Breast epithelium (tissue), 4 donors: ENCODE measurements around the gene IL22RA1. TPM values are rescaled to one million over a fixed set of nuclear protein-coding genes. Genes with fewer than 3 reads are reported as not detected.

Experiments
- DNase-seq, 2 donors: peaks; one replicate each; pipeline ENCODE4 v3.0.0-alpha.2; 2019; ENCODE audit warnings: low spot score in 2 of 2
- H3K27ac ChIP-seq, 2 donors: fragments of 200-600 bp; sonication (generic) in 1 of 2; one replicate each; pipeline ENCODE4 v1.5.1; 2016 to 2019; ENCODE audit warnings: mild to moderate bottlenecking in 1 of 2
- H3K27me3 ChIP-seq, 2 donors: fragments of 200-600 bp; sonication (generic) in 1 of 2; one replicate each; pipeline versions ENCODE4 v1.5.1 to v1.6.0; 2017 to 2019; ENCODE audit warnings: control low read depth in 1 of 2, mild to moderate bottlenecking in 1 of 2
- H3K36me3 ChIP-seq: fragments of 200-600 bp; one replicate; pipeline ENCODE4 v1.5.1; 2019
- H3K4me1 ChIP-seq, 2 donors: fragments of 200-600 bp; sonication (generic); one replicate each; pipeline ENCODE4 v1.5.1; 2016 to 2019; ENCODE audit warnings: control low read depth in 1 of 2
- H3K4me3 ChIP-seq, 3 donors: fragments of 200-600 bp; sonication (generic); 1 replicate in 2 of 3; 2 replicates in 1 of 3; pipeline ENCODE4 v1.5.1; 2016 to 2019; ENCODE audit warnings: mild to moderate bottlenecking in 3 of 3, moderate library complexity in 2 of 3
- H3K9me3 ChIP-seq, 2 donors: fragments of 200-600 bp; sonication (generic) in 1 of 2; one replicate each; pipeline ENCODE4 v1.5.1; 2016 to 2019; ENCODE audit warnings: control low read depth in 1 of 2
- POLR2A ChIP-seq: fragments of 450-650 bp; IDR thresholded peaks from one replicate; pipeline ENCODE4 v1.6.1; 2016; ENCODE audit warnings: antibody characterized with exemption, mild to moderate bottlenecking, moderate library complexity
- POLR2AphosphoS5 ChIP-seq, 3 donors: sonication (generic); formaldehyde crosslinking; IDR thresholded peaks; one replicate each; pipeline ENCODE4 v1.6.1; 2017; ENCODE audit warnings: antibody characterized with exemption in 3 of 3
- intact Hi-C: fragments of 100-400 bp; cut with DNase I; formaldehyde crosslinking; loops from one replicate; pipeline ENCODE4 v1.15.1; 2023; ENCODE audit warnings: low total_unique reads
- total RNA-seq, 3 donors: library from RNA; depleted of rRNA; stranded (reverse); fragments of >200 nt; gene quantifications; one replicate each; pipeline ENCODE4 v1.1.0, GENCODE V29; 2016
- TF ChIP-seq, protein P1 (sequence below), 3 donors: fragments of 450-650 bp; IDR thresholded peaks; one replicate each; pipeline ENCODE4 v1.5.1; 2016 to 2017; ENCODE audit warnings: antibody characterized with exemption in 3 of 3, mild to moderate bottlenecking in 3 of 3, moderate library complexity in 3 of 3

Gene IL22RA1
- total RNA-seq, 3 donors from 2014 or later = 0.73 to 0.98 TPM; not detected in 1

DNA sequence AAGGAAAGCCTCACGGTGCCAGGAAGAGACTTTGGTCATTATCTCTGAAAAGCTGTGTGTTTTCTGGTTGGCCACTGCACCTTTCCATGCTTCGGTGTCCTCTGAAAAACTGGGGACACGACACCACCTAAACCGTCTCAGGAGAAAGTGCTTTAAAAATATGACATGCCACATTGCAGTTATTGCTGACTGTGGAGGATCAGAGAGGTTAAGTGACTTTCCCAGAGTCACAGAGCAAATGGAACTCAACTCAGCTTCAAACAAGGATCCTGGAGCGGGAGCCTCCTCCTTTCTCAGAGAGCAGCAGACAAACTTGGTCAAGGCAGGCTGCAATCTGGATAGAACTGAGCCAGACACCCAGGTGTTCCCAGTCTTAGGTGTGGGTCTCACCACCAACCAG is 44.8 kb downstream of the IL22RA1 start:
- Histone ChIP-seq H3K27ac (no peak overlapping the region), H3K4me1 (no peaks in the 10 kb centered on the region), H3K27me3 (no peaks in the 10 kb centered on the region), H3K36me3 (no peaks in the 10 kb centered on the region), H3K9me3 (no peaks in the 10 kb centered on the region), H3K4me3 (no peak overlapping the region)
- TF ChIP-seq, protein P1, sequence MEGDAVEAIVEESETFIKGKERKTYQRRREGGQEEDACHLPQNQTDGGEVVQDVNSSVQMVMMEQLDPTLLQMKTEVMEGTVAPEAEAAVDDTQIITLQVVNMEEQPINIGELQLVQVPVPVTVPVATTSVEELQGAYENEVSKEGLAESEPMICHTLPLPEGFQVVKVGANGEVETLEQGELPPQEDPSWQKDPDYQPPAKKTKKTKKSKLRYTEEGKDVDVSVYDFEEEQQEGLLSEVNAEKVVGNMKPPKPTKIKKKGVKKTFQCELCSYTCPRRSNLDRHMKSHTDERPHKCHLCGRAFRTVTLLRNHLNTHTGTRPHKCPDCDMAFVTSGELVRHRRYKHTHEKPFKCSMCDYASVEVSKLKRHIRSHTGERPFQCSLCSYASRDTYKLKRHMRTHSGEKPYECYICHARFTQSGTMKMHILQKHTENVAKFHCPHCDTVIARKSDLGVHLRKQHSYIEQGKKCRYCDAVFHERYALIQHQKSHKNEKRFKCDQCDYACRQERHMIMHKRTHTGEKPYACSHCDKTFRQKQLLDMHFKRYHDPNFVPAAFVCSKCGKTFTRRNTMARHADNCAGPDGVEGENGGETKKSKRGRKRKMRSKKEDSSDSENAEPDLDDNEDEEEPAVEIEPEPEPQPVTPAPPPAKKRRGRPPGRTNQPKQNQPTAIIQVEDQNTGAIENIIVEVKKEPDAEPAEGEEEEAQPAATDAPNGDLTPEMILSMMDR (IDR thresholded peaks at IDR 0.05) = no peak
- no peak for TF ChIP-seq POLR2AphosphoS5 (IDR thresholded peaks at IDR 0.05)
- no peak for TF ChIP-seq POLR2A
- intact Hi-C loops = no loop called here
- DNase-seq = no peak

DNA sequence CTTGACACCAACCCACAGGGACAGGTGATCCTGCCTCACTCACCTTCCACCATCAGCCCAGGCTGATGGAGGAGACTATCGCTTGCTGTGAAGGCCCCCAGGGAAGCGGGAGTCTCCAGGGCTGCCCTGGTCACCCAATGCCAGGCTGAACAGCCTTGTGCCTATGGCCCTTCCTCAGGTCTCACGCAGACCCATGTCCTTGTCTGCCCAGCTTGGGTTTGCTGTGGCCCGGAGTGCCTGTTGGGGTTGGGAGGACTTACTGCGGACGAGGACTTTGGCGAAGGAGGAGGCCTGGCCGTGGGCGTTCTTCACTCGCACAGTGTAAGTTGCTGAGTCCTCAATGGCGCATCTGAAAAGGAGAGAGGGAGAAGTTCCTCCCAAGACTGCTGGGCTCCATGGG is 45.3 kb downstream of the IL22RA1 start:
- TF ChIP-seq POLR2A = no peak
- no peak for TF ChIP-seq POLR2AphosphoS5 (IDR thresholded peaks at IDR 0.05)
- TF ChIP-seq, protein P1 (IDR thresholded peaks at IDR 0.05) = no peak
- Histone ChIP-seq H3K4me1 (no peaks in the 10 kb centered on the region), H3K27ac (no peak overlapping the region), H3K9me3 (no peaks in the 10 kb centered on the region), H3K36me3 (no peaks in the 10 kb centered on the region), H3K4me3 (no peak overlapping the region), H3K27me3 (no peaks in the 10 kb centered on the region)
- DNase-seq = no peak
- intact Hi-C loops = no loop called here

DNA sequence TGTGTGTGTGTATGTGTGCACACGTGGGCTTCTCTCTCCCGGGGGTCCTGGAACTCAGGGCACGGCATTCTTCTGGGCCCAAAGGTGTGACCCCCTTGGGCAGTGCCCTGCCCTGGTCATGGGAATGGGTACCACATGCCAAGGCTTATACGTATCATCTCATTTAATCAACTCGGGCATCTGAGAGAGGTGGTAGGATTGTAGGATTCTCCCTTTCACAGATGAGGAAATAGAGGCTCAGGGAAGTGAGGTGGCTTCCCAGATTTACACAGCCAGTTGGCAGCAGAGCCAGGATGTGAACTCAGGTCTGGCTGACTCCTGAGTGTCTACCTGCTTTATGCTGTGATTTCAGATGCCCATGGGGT is 46.2 kb downstream of the IL22RA1 start:
- intact Hi-C loops = no loop called here
- Histone ChIP-seq H3K27me3 (no peaks in the 10 kb centered on the region), H3K4me1 (no peaks in the 10 kb centered on the region)

DNA sequence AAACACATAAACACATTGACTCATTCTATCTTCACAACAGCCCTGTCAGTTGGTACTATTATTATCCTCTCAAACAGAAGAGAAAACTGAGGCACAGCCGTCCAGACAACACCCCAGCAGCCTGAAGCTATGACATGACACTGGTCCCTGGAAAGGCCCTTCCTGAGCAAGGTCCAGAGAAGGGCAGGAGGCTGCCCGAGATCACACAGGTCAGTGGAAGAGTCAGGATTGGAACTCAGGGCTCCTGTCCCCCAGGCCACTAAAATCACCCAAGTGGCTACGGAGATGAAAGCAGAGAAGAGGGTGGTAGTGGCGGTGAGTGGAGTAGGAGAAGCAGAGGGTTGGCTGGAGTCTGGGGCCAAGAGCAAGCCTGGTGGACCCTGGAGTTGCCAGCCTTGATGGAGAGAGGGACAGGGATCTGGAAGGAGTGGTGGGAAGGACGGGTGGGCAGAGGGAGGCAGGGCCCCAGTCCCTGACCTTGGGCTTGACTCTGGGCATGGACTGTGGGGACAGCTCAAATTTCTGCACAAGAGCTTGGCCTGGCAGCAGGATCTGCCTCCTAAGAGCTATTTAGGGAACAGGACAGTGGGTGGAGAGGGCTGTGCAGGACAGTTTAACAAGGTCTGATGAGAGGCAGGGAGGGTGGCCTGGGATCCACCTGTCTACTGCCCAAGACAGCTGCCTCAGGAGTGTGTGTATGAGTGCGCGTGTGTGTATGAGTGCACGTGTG is 46.8 kb downstream of the IL22RA1 start:
- Histone ChIP-seq H3K4me1 (no peaks in the 10 kb centered on the region), H3K27ac (no peak overlapping the region), H3K36me3 (no peaks in the 10 kb centered on the region), H3K4me3 (no peak overlapping the region), H3K9me3 (no peaks in the 10 kb centered on the region), H3K27me3 (no peaks in the 10 kb centered on the region)
- intact Hi-C loops = no loop called here
- TF ChIP-seq, protein P1 (IDR thresholded peaks at IDR 0.05) = no peak
- TF ChIP-seq POLR2A = no peak
- no peak for TF ChIP-seq POLR2AphosphoS5 (IDR thresholded peaks at IDR 0.05)
- no peak for DNase-seq

More for the DNA sequence above, 46.2 kb downstream of the IL22RA1 start:
- no peak for DNase-seq
- no peak overlapping the region for H3K27ac ChIP-seq
- TF ChIP-seq, protein P1 (IDR thresholded peaks at IDR 0.05) = no peak
- no peak for TF ChIP-seq POLR2A
- TF ChIP-seq POLR2AphosphoS5 (IDR thresholded peaks at IDR 0.05) = no peak
- H3K36me3 ChIP-seq = no peaks in the 10 kb centered on the region
- no peaks in the 10 kb centered on the region for H3K9me3 ChIP-seq
- H3K4me3 ChIP-seq = no peak overlapping the region

DNA sequence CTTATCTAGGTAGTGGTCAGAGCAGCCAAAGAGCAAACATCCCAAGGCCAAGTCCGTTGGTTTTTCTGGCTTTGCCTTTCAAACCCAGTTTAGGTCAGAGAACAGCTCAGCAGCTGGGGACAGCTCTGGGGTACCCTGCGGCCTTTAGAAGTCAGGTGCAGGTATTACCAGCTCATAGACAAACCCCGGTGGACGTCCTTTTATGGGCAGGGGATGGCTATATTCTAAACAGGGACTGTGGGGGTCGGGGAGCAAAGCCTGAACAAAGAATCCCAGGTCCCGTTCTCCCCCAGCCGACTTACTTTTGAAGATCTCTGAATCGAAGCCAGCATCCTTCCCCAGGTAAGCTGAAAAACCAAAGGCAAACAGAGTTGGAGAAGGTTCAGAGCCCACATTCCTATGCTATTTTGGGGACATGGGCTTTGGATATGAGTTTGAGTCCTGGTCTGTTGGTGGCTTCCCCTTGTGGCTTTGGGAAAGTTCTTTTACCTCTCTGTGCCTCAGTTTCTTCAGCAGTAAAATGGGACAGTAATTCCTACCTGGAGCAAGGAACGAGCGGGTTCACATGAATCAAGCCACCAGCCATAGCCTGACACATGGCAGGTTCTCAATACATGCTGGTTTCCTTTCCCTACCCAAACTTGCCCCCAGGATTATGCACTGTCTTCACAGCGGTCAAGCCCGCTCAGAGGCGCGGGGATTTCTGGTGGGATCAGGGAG is 47.6 kb downstream of the IL22RA1 start:
- H3K9me3 ChIP-seq = no peaks in the 10 kb centered on the region
- DNase-seq = no peak
- H3K4me1 ChIP-seq = no peaks in the 10 kb centered on the region
- no peaks in the 10 kb centered on the region for H3K36me3 ChIP-seq
- H3K27ac ChIP-seq = no peak overlapping the region
- TF ChIP-seq POLR2AphosphoS5 (IDR thresholded peaks at IDR 0.05) (no peak), POLR2A (no peak)
- TF ChIP-seq, protein P1 (IDR thresholded peaks at IDR 0.05) = no peak
- no peak overlapping the region for H3K4me3 ChIP-seq
- intact Hi-C loops = no loop called here
- no peaks in the 10 kb centered on the region for H3K27me3 ChIP-seq
